Measurements from ENCODE around the gene TMX2.

The TMX2 gene

GRCh38 chr11:57729479-57729878 is 17.1 kb downstream of the TMX2 start:
- Histone ChIP-seq H3K27me3 (ENCODE audit: insufficient read depth, low read depth, severe bottlenecking) (no peaks in the 10 kb centered on the region), H3K9me3 (ENCODE audit: severe bottlenecking) (no peaks in the 10 kb centered on the region), H3K27ac (no peak overlapping the region), H3K36me3 (peaks cover 15% of the 10 kb centered on the region), H3K4me3 (ENCODE audit: low read depth, low read length) (no peak overlapping the region)
- no peak for TF ChIP-seq CTCF (IDR thresholded peaks at IDR 0.05; ENCODE audit: low read depth, low read length)
- no peak for DNase-seq

- Histone ChIP-seq H3K27me3 (ENCODE audit: insufficient read depth, low read depth, severe bottlenecking) (no peaks in the 10 kb centered on the region), H3K27ac (no peak overlapping the region), H3K36me3 (peaks cover 23% of the 10 kb centered on the region), H3K9me3 (ENCODE audit: severe bottlenecking) (no peaks in the 10 kb centered on the region), H3K4me3 (ENCODE audit: low read depth, low read length) (no peak overlapping the region)
- no peak for DNase-seq
- TF ChIP-seq CTCF (IDR thresholded peaks at IDR 0.05; ENCODE audit: low read depth, low read length), result no peak
These were observed 20.3 kb downstream of the TMX2 start for GRCh38 chr11:57732661-57733060.

GRCh38 chr11:57735619-57736298 is 23.4 kb downstream of the TMX2 start:
- H3K9me3 ChIP-seq (ENCODE audit: severe bottlenecking), result no peaks in the 10 kb centered on the region
- H3K27me3 ChIP-seq (ENCODE audit: insufficient read depth, low read depth, severe bottlenecking), result no peaks in the 10 kb centered on the region
- no peak for DNase-seq
- no peak for TF ChIP-seq CTCF (IDR thresholded peaks at IDR 0.05; ENCODE audit: low read depth, low read length)
- H3K27ac ChIP-seq, result no peak overlapping the region
- peaks cover 40% of the 10 kb centered on the region for H3K36me3 ChIP-seq
- H3K4me3 ChIP-seq (ENCODE audit: low read depth, low read length), result no peak overlapping the region

- no peaks in the 10 kb centered on the region for H3K27me3 ChIP-seq (ENCODE audit: insufficient read depth, low read depth, severe bottlenecking)
- peak within 1 kb of the TSS; percentile 91 for H3K27ac ChIP-seq
- TF ChIP-seq CTCF (IDR thresholded peaks at IDR 0.05; ENCODE audit: low read depth, low read length), result no peak
- H3K36me3 ChIP-seq, result peaks cover 77% of the 10 kb centered on the region
- peak within 1 kb of the TSS; percentile 97 for H3K4me3 ChIP-seq (ENCODE audit: low read depth, low read length)
- DNase-seq, result peak; percentile 97
- no peaks in the 10 kb centered on the region for H3K9me3 ChIP-seq (ENCODE audit: severe bottlenecking)
These were observed 29.0 kb downstream of the TMX2 start, which contains the start of gene SELENOH for GRCh38 chr11:57741132-57742086. Gene SELENOH, plus strand, starts transcription at chr11:57741491. Its CDS starts 105 bp downstream, at chr11:57741596.

GRCh38 chr11:57742087-57742452 is 29.7 kb downstream of the TMX2 start:
- Histone ChIP-seq H3K4me3 (ENCODE audit: low read depth, low read length) (peak overlapping the region; percentile 97), H3K27me3 (ENCODE audit: insufficient read depth, low read depth, severe bottlenecking) (no peaks in the 10 kb centered on the region), H3K36me3 (peaks cover 75% of the 10 kb centered on the region), H3K27ac (peak overlapping the region; percentile 91), H3K9me3 (ENCODE audit: severe bottlenecking) (no peaks in the 10 kb centered on the region)
- DNase-seq, result no peak
- no peak for TF ChIP-seq CTCF (IDR thresholded peaks at IDR 0.05; ENCODE audit: low read depth, low read length)
